ENCODE results near the gene CLIC4.
"Not testable (repeated sequence)": the region's sequence is repeated elsewhere in the genome, so short reads cannot be mapped to it uniquely, and the experiment has no call there.

CLIC4 gene

GRCh38 chr1:24823486-24823885 is 78.2 kb downstream of the CLIC4 start:
- not testable (repeated sequence) for DNase-seq

- DNase-seq, result no peak
These were observed 79.9 kb downstream of the CLIC4 start for GRCh38 chr1:24825174-24825573.

- DNase-seq, result no peak
These were observed 81.3 kb downstream of the CLIC4 start for GRCh38 chr1:24826510-24826909.

- DNase-seq, result no peak
These were observed 82.3 kb downstream of the CLIC4 start for GRCh38 chr1:24827379-24828135.

- no peak for DNase-seq
These were observed 83.1 kb downstream of the CLIC4 start for GRCh38 chr1:24828183-24828886.

GRCh38 chr1:24828887-24829192 is 83.6 kb downstream of the CLIC4 start:
- DNase-seq, result peak; percentile 40

GRCh38 chr1:24830680-24831272 is 85.5 kb downstream of the CLIC4 start:
- peak; percentile 87 for DNase-seq

GRCh38 chr1:24841593-24841992 is 96.3 kb downstream of the CLIC4 start:
- no peak for DNase-seq

GRCh38 chr1:24846671-24847070 is 101.4 kb downstream of the CLIC4 start:
- DNase-seq, result no peak

GRCh38 chr1:24847995-24848881 is 103.0 kb downstream of the CLIC4 start:
- peak; percentile 92 for DNase-seq

- peak; percentile 30 for DNase-seq
These were observed 104.5 kb downstream of the CLIC4 start for GRCh38 chr1:24849672-24850295.

GRCh38 chr1:24850328-24850920 is 105.2 kb downstream of the CLIC4 start:
- DNase-seq, result peak; percentile 19

- no peak for DNase-seq
These were observed 108.4 kb downstream of the CLIC4 start for GRCh38 chr1:24853649-24854048.

- DNase-seq, result no peak
These were observed 110.2 kb downstream of the CLIC4 start for GRCh38 chr1:24855474-24855873.

GRCh38 chr1:24856787-24857506 is 111.7 kb downstream of the CLIC4 start:
- DNase-seq, result no peak

GRCh38 chr1:24857507-24858133 is 112.4 kb downstream of the CLIC4 start:
- DNase-seq, result peak; percentile 13

- no peak for DNase-seq
These were observed 113.0 kb downstream of the CLIC4 start for GRCh38 chr1:24858277-24858676.

GRCh38 chr1:24859063-24860010 is 114.1 kb downstream of the CLIC4 start:
- no peak for DNase-seq

- no peak for DNase-seq
These were observed 115.6 kb downstream of the CLIC4 start for GRCh38 chr1:24860841-24861240.
